HG03432 (cell line): ENCODE measurements around the gene G2E3.
"Not testable (repeated sequence)": the region's sequence is repeated elsewhere in the genome, so short reads cannot be mapped to it uniquely, and the experiment has no call there.

Experiments
- ATAC-seq: cut with Tn5 transposase; IDR thresholded peaks from one replicate; pipeline ENCODE4 v1.9.1; 2021; ENCODE audit warnings: mild to moderate bottlenecking, moderate library complexity; ENCODE audit not compliant: unreplicated experiment

The G2E3 gene, protein sequence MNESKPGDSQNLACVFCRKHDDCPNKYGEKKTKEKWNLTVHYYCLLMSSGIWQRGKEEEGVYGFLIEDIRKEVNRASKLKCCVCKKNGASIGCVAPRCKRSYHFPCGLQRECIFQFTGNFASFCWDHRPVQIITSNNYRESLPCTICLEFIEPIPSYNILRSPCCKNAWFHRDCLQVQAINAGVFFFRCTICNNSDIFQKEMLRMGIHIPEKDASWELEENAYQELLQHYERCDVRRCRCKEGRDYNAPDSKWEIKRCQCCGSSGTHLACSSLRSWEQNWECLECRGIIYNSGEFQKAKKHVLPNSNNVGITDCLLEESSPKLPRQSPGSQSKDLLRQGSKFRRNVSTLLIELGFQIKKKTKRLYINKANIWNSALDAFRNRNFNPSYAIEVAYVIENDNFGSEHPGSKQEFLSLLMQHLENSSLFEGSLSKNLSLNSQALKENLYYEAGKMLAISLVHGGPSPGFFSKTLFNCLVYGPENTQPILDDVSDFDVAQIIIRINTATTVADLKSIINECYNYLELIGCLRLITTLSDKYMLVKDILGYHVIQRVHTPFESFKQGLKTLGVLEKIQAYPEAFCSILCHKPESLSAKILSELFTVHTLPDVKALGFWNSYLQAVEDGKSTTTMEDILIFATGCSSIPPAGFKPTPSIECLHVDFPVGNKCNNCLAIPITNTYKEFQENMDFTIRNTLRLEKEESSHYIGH

DNA sequence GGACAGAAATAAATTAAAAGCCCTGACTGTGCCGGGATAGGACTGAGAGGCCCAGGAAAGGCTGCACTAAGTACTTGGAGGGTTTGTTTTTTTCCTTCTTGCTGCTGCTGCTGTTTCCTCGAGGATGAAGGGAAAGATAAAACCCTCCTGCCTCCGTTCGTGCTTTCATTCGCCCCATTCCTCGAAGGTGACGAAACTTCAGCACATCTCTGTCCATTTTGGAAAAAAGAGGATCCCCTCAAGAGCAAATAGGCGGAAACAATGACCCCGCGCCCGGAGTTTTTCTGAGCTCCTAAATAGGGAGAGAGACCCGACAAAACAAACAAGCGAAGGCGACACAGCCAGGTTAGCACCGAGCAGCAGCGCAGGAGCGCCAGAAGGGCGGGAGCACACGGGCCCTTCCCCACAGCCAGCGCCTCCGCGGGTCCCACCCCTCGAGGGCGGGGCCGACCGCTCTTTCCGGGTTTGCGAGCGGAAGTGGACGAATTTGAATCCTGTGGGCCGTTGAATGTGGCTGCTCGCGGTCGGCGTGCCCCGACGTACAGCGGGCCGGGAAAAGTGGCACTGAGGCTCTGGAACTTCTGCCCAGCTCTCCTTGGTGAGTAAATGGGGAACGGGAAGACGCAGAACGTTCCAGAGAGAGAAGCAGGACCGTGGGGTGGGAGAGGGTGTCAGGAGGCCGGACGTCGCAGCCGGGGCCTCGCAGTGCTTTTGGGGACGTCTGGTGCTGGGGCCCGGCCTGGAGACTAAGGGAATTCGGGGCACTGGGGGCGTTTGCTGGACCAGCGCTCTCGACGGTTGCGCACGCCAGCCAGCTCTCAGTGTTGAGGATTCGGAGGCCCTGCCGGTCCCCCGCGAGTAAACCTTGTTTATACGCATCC, at the start of gene G2E3:
TSS of gene G2E3 (plus strand) at position 484 of the 881 bp plus-strand sequence. CDS start 21,922 bp downstream, outside the sequence.
- peak; percentile 99 for ATAC-seq

DNA sequence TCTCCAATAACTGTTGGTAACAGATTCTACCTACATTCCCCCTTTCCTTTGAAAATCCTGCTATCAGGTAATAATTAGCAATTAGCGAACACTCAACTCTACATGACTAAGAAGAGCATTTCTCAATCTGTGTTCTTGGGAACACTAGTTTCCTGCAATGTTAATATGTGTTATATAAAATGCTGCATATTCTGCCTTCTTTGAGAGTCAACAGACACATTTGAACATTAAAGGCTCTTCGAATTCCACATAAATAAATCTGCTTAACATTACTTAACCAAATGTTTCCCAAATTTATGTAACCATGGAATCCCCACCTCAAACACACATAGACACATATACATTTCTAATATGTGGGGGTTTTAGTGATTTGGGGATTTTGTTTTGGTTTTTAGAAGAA, 41.2 kb upstream of the G2E3 start:
- no peak for ATAC-seq

DNA sequence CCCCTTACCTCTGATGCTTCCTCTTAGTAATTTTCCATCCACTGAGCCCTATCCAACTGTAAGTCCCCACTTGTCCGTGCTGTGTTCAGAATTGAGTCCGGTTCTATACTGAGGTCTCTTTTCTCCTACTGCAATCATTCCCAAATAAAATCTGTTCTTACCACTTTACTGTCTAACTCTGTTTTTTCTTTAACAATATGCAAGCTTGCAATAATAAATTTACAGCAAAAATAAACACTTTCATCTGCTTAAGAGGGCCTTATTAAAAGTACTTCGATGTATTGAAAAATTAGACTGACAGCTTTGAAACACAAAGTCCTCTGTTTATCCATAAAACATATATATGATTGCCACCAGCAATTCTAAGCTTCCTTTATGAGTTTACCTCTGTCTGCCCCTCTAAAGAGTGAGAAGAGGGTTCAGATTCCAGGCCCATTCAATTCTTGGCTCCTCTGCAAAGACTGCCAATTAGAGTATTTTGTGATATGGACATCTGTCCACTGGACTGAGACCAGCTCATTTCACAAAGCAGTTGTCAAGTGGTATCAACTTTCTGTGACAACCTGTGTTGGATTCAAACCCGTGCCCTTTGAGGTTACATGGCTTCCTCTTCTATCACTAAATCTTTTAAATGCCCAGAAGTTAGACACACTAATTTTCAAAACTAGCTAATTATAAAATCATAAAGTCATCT, 39.9 kb upstream of the G2E3 start:
- no peak for ATAC-seq

DNA sequence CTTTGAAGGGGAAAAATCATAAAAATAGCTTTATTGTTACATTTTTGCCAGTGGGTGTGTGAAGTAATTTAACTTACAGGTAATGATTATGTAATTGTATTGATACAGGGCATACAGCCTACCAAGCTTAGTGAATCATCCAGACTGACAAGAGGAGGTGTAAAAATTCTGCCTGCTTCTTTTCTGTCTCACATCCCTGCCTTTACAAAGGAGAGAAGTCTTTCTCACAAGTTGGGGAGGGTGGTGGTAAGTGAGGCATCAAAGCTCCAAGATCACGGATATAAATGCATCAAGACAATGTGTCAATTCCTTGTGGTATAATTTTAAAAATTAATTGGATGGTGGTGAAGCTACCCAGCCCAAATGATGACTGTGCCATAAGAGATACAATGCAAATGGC, 39.0 kb upstream of the G2E3 start:
- ATAC-seq: no peak

DNA sequence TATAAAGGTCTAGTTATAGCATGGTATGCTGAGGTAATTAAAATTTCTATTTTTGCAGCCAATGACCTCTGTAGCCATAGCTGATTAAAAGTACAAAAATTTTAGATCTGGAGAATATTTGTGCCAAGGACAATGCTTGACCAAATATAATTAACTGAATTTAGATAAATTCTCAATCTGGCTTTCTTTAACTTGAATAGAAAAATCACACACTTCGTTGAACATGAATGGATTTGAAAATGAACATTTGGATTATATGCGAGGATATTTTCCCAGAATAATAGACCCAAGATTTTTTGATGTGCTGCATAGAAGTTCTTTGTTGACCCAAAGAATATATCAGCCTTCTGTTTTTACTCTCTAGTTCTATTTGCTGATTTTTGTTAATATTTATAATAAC, 38.4 kb upstream of the G2E3 start:
- ATAC-seq: no peak

DNA sequence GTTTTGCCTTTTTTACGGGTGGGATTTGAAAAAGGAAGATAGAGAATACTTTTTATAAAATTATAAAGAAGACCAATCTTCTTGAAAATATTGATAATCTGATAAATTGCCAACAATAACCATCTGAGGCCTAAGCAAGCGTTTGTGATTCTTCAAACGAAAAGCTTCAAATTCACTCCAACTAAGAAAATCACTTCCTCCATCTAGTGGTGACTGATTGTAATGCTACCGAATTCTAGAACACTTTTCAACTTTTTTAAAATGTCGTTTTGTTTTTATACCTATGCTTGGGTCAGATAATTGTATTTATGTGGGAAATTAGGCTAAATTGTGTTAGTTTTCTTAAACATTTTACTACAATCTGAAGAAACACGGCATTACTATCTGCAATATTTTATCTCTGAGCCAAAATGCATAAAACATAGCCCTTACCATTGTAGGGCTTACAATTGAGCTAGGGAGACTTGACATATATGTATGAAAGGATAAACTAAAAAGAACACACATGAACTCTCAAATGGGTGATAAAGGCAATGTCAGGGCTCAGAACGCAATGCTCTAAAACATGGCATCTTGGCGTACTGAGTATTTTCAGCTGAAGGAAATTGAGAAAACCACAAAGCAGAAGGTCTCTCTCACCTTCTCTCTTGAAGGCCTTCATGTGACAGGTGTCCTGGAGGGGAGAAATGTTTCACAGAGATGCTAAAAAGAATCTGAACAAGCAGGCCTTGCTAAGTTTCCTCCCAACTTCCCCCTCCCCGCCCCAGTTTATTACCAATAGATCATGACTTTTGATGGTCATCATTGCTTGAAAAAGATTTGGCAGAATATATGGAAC, 36.8 kb upstream of the G2E3 start:
- ATAC-seq: peak; percentile 55

DNA sequence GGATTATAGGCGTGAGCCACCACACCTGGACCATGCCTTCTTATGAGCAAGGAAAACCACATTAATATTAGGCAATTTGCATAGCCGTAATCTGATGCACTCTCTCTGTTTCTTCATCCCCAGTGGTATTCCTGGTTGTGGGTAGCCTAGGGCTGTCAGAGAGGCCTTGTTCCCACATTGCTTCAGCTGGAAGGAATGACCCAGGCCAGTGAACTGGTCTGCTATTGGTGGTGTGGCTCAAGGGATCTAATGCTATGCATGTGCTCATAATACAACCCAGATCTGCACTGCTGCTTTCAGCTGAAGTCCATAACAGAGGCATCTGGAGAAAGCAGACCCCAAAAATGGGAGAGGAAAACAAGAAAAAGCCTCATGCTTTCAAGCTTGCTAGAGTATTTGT, 33.1 kb upstream of the G2E3 start:
- no peak for ATAC-seq

DNA sequence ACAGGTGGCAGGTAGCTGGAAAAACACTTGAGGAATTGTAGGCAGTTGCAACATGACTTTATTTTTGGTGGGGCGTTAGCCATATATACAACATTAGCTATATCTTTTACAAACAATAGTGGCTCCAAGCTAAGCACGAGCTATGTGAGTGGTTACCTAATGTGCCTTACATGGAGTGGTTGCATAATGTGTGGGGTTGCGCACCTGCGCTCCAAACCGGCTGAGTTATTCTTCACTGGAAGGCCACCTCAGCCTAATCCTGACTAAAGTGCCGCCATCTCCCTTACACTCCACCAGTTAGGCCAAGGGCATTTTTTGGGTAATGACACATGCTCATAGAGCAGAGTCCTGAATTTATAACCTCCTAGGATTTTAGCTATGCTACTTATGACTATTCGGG, 31.8 kb upstream of the G2E3 start:
- ATAC-seq: no peak

DNA sequence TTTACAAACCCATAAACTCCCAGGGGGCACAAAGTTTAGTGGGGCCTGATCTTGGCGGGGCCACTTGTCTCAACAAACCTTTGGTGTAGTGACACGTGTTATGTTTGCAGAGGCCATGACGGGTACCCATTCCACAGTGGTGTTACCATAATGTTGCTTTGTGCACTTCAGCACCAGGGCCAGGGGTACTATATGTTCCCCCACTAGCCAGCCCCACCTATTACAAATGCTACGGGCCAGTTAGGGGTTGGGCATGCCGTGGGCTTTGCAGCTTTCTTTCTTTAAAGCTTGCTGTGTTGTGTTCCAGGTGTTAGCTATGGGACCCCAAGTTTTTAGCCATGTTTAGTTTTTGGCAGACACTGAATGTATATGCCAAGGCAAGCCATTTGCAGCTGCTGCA, 30.8 kb upstream of the G2E3 start:
- ATAC-seq: no peak

DNA sequence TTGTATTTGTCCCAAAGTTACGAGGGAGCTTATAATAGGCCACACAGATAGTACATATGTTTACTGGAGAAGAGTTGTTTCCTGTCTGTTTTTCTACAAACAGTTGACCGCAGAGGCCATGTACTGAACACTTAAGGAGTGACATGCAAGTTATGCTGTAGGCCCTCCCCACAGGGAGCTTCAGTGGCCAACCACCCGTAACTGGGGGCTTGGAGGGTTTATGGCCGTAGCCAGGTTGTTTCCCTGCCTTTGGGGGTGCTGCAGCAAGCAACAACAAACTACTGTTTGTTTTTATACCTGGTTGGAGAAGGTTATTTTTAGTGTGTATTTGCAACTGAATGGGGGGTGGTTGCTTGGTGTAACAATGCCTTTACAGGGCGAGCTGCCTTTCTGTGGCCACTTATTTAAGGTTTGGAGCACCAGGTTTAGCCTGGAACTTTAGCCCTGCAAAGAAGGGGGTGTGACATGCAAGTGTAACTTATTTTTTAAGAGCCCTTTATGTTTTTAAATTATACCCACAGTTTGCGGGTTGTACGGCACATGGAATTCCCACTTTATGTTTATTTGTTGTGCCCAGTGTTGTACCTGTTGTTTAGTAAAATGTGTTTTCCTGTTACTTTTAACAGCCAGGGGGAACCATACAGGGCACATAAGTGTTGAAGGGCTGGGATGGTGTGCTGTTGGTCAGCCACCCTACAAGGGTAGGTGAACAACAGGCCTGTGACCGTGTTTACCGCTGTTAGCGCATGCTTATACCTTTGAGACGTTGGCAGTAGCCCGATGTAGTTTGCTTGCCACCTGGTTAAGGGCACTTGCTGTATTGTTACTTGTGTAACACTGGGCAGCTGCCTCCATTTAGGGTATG, 29.9 kb upstream of the G2E3 start:
- ATAC-seq: no peak

DNA sequence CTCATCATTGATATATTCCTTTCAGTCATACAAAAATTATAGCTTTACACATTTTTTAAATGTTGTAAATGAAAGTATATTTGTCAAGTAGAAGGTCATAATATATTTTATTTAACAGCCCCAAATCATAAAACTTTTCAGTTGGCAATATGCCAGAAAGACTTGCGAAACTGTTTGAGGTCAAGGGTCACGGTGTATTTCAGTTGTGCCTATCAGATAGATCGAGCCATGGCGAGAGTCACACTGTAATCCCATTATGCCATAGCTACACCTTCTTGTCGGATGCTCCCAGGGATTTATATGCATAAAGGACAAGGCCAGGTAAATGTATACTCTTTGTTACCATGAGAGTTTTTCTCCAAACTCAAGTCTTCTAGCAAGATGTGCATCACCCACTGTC, 26.7 kb upstream of the G2E3 start:
- ATAC-seq: no peak

DNA sequence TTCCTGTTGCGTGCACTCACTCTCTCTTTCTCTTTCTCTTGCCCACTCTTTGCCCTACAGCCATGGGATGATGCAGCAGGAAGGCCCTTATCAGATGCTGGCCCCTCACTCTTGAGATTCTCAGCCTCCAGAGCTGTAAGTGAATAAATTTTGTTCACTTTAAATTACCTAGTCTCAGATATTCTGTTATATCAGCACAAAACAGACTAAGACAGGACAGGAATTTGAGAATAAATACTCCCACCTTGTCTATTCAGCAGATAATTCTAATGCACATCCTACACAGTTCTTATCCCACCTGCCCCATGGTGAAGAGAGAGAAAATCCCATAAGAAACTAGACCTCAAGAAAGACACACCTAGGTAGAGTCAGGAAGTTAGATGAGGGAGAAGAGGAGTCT, 25.8 kb upstream of the G2E3 start:
- ATAC-seq: no peak

DNA sequence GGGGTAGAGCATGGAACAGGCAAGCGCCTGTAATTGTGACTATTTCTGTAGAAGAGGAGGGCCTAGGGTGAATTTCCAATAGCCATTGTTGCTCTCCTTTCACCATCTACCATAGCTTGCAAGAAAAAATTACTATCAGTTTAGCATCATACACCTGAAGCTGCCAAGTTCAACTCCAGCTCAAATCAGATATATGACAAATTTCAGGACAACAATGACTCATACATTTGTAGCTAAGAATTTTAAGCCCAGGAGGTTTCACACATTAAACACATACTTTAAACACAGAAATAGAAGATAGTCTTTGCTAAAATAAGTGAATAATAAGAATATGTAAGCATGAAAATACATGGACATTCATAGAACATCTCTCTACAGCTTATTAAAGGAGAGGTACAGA, 17.6 kb upstream of the G2E3 start:
- no peak for ATAC-seq

DNA sequence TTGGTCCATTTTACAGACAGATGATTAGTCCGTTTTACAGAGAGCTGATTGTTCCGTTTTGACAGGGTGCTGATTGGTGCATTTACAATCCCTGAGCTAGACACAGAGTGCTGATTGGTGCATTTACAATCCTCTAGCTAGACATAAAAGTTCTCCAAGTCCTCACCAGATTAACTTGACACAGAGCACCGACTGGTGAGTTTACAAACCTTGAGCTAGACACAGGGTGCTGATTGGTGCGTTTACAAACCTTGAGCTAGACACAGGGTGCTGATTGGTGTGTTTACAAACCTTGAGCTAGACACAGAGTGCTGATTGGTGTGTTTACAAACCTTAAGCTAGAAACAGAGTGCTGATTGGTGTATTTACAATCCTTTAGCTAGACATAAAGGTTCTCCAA, 12.2 kb upstream of the G2E3 start:
- ATAC-seq: not testable (repeated sequence)

DNA sequence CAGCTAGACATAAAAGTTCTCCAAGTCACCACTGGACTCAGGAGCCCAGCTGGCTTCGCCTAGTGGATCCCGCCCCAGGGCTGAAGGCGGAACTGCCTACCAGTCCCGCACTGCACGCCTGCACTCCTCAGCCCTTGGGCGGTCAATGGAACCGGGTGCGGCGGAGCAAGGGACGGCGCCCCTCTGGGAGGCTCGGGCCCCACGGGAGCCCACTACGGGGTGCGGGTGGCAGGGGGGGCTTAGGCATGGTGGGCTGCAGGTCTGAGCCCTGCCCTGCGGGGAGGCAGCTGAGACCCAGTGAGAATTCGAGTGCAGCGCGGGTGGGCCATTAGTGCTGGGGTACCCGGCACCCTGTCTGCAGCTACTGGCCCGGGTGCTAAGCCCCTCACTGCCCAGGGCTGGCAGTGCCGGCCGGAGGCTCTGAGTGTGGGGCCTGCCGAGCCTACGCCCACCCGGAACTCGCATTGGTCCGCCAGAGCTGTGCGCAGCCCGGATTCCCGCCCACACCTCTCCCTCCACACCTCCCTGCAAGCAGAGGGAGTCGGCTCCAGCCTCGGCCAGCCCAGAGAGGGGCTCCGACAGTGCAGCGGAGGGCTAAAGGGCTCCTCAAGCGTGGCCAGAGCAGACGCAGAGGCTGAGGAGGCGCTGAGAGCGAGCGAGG, 11.4 kb upstream of the G2E3 start:
- ATAC-seq: no peak

DNA sequence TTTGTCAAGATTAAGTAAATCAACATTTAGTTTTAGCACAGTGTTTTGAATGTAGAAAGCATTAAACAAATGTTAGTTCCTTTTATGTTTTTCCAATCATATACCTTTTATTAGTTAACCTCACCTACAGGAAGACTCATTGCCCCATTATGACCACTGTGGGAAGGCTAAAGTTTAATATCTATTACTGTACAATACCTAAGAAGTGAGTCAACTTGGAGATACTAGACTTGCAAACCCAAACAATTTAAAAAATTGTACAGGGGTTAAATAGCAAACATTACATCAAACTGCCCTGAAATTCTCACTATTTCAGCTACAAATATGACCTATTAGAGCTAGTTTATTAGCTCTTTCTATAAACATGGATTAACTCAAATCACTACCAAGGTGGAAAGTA, 8.6 kb upstream of the G2E3 start:
- ATAC-seq: no peak

DNA sequence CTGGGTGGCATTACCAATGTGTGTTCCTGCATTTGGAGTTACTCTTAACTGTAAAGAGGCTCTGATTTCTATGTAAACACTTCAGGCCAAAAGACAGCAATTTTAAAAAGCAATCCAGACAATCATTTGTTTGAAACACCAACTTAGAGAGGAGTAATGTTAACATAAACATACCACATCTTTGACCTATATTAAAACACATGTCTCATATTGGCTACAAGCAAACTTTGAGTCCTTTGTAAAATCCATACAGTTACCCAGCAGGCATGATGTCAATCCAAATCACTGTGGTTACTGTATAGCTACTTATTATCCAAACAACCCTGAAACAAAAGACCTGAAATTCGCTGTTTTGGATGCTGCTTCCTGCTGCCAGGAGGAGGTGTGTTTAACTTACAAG, 7.5 kb upstream of the G2E3 start:
- no peak for ATAC-seq

DNA sequence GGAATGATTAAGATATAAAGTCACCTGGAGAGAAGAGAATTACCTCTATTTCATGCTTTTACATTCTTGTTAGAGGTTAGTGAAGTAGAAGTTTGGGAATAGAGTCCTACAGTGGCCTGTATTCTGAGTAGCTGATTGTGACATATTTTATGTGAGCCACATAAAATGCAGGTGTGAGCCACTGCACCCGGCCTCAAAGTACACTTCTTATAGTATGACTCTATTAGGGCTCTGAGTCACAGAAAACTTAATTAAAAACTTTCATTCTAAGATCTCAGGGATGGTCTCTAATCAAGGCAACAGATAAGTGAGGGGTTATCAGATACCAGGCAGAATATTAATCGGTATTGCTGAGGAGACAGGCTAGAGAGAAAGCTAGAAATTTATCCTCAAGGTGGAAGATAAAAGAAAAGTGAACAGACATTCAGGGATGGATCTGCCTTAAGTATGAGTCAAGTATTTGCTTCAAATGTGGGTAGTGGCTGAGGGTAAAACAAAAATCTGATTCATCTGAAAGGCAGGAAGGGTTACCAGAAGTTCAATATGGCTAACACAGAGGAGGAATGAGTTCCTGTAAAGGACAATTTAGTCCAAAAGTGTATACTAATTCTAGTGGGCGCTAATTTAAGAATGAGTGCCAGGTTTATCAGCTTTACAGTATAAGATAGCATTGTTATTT, 5.5 kb upstream of the G2E3 start:
- ATAC-seq: no peak
